ENCODE data around the gene HIPK2. TPM values are rescaled to one million over a fixed set of nuclear protein-coding genes. Genes with fewer than 3 reads are reported as not detected.

The HIPK2 gene
- total and polyA plus RNA-seq, 8 donors, result 25.1 to 61.8 (median 30.4) TPM

DNA sequence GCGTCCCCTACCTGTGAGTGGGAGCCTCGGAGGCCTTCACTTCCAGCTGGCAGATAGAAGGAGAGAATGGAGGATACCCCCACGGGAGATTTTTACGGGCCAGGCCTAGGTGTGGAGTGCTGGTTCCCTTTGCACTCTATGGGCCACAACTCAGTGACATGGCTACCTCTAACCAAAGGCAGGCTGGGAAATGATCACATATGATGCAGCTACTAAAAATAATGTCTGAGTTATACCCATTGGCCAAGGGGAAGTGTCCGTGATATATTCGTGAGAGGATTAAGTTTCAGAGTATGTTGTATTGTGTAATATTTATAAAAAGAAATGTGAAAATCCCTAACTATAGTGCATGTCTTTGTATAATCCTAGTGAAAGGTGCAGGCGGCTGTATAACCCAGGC lies 13.5 kb upstream of the HIPK2 start:
- no peak for ATAC-seq
- intact Hi-C loops (cut with DNase I), result no loop called here

GRCh38 chr7:139784648-139785047 lies 6.8 kb upstream of the HIPK2 start:
- Histone ChIP-seq H3K4me1 (no peaks in the 10 kb centered on the region), H3K4me3 (no peak overlapping the region), H3K27me3 (no peaks in the 10 kb centered on the region), H3K27ac (no peak overlapping the region), H3K36me3 (no peaks in the 10 kb centered on the region), H3K9me3 (no peaks in the 10 kb centered on the region)
- no peak for DNase-seq
- TF ChIP-seq, protein P1, sequence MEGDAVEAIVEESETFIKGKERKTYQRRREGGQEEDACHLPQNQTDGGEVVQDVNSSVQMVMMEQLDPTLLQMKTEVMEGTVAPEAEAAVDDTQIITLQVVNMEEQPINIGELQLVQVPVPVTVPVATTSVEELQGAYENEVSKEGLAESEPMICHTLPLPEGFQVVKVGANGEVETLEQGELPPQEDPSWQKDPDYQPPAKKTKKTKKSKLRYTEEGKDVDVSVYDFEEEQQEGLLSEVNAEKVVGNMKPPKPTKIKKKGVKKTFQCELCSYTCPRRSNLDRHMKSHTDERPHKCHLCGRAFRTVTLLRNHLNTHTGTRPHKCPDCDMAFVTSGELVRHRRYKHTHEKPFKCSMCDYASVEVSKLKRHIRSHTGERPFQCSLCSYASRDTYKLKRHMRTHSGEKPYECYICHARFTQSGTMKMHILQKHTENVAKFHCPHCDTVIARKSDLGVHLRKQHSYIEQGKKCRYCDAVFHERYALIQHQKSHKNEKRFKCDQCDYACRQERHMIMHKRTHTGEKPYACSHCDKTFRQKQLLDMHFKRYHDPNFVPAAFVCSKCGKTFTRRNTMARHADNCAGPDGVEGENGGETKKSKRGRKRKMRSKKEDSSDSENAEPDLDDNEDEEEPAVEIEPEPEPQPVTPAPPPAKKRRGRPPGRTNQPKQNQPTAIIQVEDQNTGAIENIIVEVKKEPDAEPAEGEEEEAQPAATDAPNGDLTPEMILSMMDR (IDR thresholded peaks at IDR 0.05), result no peak
- intact Hi-C loops (cut with DNase I), result no loop called here
- no peak for ATAC-seq

More for the DNA sequence above, 13.5 kb upstream of the HIPK2 start:
- no peak for DNase-seq
- H3K36me3 ChIP-seq, result no peaks in the 10 kb centered on the region
- no peaks in the 10 kb centered on the region for H3K4me1 ChIP-seq
- no peaks in the 10 kb centered on the region for H3K27me3 ChIP-seq
- H3K9me3 ChIP-seq, result no peaks in the 10 kb centered on the region
- TF ChIP-seq, protein P1 (IDR thresholded peaks at IDR 0.05), result no peak
- no peak overlapping the region for H3K4me3 ChIP-seq
- H3K27ac ChIP-seq, result no peak overlapping the region

DNA sequence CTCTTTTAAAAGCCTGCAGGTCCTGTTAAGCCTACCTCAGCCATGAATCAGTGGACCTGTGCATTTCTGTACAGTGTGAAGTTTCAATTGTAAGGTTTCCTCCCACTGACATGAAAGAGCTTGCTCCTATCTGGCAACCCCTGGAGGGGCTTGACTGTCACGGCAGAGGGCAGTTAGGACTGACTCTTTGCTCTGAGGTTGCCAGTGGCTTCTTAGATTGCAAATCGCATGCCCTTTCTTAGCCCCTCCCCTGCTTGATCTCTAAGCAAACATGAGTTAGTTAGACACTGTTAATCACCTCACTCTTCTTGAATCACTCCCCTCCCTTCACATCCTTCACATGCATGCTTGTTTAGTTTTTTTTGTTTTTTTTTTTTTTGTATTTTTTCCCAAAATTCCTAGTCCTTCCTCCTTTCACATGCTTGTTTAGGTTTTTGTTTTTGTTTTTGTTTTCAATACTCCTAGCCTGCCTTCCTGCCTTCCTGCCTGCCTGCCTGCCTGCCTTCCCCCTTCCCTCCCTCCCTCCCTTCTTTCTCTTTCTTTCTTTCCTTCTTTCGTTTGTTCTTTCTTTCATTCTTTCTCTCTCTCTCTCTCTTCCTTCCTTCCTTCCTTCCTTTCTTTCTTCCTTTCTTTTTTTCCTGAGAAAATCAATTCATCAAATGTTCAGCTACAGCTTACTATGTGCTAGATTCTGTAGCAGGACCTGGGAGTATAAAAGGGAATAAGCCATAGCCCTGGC lies 6.0 kb upstream of the HIPK2 start:
- H3K27ac ChIP-seq, result no peak overlapping the region
- H3K9me3 ChIP-seq, result no peaks in the 10 kb centered on the region
- peaks cover 0 to 2% of the 10 kb centered on the region in 2 donors for H3K27me3 ChIP-seq
- DNase-seq, result no peak
- peak; percentile 37 for ATAC-seq
- no peaks in the 10 kb centered on the region for H3K36me3 ChIP-seq
- peaks cover under 1 to 7% of the 10 kb centered on the region in 2 donors for H3K4me1 ChIP-seq
- intact Hi-C loops (cut with DNase I), result no loop called here
- no peak overlapping the region for H3K4me3 ChIP-seq
- TF ChIP-seq, protein P1 (IDR thresholded peaks at IDR 0.05), result no peak

DNA sequence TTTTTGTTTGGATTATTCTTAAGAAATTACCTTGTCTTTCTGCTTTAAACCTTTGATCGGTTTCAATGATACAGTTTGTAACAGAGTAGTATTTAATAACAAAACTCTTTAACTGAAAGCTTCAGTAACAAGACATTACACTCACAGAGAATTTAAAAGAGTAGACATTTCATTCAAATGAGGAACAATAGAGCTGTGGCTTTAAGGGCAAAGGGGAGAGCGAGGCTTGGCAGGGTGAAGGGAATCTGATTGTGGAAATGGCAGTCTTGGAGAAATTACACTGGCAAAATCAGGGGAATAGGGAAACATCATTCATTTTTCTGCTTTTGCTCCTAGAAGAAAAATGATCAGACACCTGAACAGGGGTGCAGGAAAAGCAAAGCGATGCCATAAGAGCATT lies 5.1 kb upstream of the HIPK2 start:
- TF ChIP-seq, protein P1 (IDR thresholded peaks at IDR 0.05), result no peak

DNA sequence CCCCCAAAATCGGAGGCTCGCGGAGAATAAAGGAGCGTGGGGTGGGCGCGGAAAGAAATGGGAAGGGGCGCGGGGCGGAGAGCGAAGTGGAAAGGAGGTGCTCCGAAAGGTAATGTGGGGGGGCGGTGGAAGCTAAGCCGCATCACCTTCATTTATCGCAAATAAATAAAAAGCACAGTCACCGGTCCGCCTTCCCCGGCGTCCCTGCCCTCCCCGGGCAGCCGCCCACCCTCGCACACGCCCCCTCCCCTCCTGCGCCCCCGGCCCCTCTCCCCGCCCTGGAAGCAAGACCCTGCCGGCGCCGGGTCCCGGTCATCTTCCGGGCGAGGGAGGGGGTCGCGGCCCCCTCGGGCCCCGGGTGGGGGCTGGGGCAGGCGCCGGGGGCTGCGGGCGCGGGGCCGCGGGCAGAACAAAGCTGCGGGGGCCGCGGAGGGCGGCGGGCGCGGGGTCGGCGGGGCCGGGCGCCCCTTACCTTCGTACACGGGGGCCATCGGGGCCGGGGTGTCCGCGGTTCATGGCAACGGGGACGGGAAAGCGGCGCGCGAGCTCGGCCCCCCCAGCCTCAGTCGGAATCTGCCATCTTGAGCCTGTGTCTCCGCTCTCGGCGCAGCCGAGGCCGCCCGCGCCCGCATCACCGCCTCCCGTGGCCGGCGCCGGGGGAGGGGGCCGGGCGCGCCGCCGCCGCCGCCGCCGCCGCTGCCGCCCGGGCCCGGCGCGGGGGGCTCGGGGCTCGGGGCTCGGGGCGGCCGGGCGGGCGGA lies 486 bp downstream of the HIPK2 start:
- Histone ChIP-seq H3K9me3 (no peaks in the 10 kb centered on the region), H3K27me3 (peaks cover 0 to 7% of the 10 kb centered on the region in 2 donors), H3K4me1 (peaks cover 6 to 48% of the 10 kb centered on the region in 2 donors), H3K36me3 (no peaks in the 10 kb centered on the region), H3K4me3 (peak overlapping the region; percentile 67 to 78), H3K27ac (peak overlapping the region; percentile 87 to 92)
- ATAC-seq (peak; percentile 1), DNase-seq (peak in 2 of 4 donors; percentile 46 to 88)
- intact Hi-C loops (cut with DNase I), result loop anchor here (5.0 to 10.0 kb wide), 3 partner anchors 133 to 227 kb away; no protein-coding TSS in a partner anchor
- TF ChIP-seq, protein P1 (IDR thresholded peaks at IDR 0.05), result no peak

More for the DNA sequence above, 5.1 kb upstream of the HIPK2 start:
- Histone ChIP-seq H3K27me3 (peaks cover 0 to 7% of the 10 kb centered on the region in 2 donors), H3K4me3 (no peak overlapping the region), H3K36me3 (no peaks in the 10 kb centered on the region), H3K27ac (no peak overlapping the region), H3K9me3 (no peaks in the 10 kb centered on the region), H3K4me1 (peaks cover 4 to 13% of the 10 kb centered on the region in 2 donors)
- ATAC-seq, result no peak
- intact Hi-C loops (cut with DNase I), result no loop called here
- DNase-seq, result no peak

Measured in left lung (tissue), 10 donors.